GM18526 (cell line): ENCODE results near the gene BLOC1S6.

Source experiments
- POLR2A ChIP-seq: IDR thresholded peaks from 3 replicates; pipeline ENCODE4 v1.6.1; 2011; ENCODE audit not compliant: insufficient read length; ENCODE audit errors: extremely low read depth

The BLOC1S6 gene

GRCh38 chr15:45583731-45584639 is 3.2 kb upstream of the BLOC1S6 start:
- TF ChIP-seq POLR2A = no peak

- no peak for TF ChIP-seq POLR2A
Observed at GRCh38 chr15:45585069-45585791, 1.9 kb upstream of the BLOC1S6 start.

- TF ChIP-seq POLR2A = no peak
Observed at GRCh38 chr15:45586125-45586524, 1.1 kb upstream of the BLOC1S6 start.

- no peak for TF ChIP-seq POLR2A
Observed at GRCh38 chr15:45586601-45587094, 531 bp upstream of the BLOC1S6 start.

GRCh38 chr15:45587863-45588170 is 638 bp downstream of the BLOC1S6 start:
- no peak for TF ChIP-seq POLR2A

GRCh38 chr15:45588219-45588875 is 1.2 kb downstream of the BLOC1S6 start:
- TF ChIP-seq POLR2A = no peak

- no peak for TF ChIP-seq POLR2A
Observed at GRCh38 chr15:45589256-45589655, 2.1 kb downstream of the BLOC1S6 start.

- TF ChIP-seq POLR2A = no peak
Observed at GRCh38 chr15:45594319-45594718, 7.1 kb downstream of the BLOC1S6 start.

- no peak for TF ChIP-seq POLR2A
Observed at GRCh38 chr15:45594835-45595530, 7.8 kb downstream of the BLOC1S6 start.

- TF ChIP-seq POLR2A = no peak
Observed at GRCh38 chr15:45603881-45604280, 16.7 kb downstream of the BLOC1S6 start.

GRCh38 chr15:45604326-45604725 is 17.1 kb downstream of the BLOC1S6 start:
- TF ChIP-seq POLR2A = no peak

- TF ChIP-seq POLR2A = no peak
Observed at GRCh38 chr15:45606413-45606812, 19.2 kb downstream of the BLOC1S6 start.

GRCh38 chr15:45606841-45607240 is 19.7 kb downstream of the BLOC1S6 start:
- no peak for TF ChIP-seq POLR2A

- TF ChIP-seq POLR2A = no peak
Observed at GRCh38 chr15:45611305-45611704, 24.1 kb downstream of the BLOC1S6 start.

GRCh38 chr15:45612790-45613415 is 25.7 kb downstream of the BLOC1S6 start:
- TF ChIP-seq POLR2A = no peak
